ENCODE data around the gene USP22.

GRCh38 chr17:21061158-21061835 lies 18.5 kb upstream of the USP22 start:
- TF ChIP-seq POLR2AphosphoS5 (IDR thresholded peaks at IDR 0.05; ENCODE audit: low read depth, low read length) (no peak), CTCF (IDR thresholded peaks at IDR 0.05; ENCODE audit: control extremely low read depth in 1 of 3, insufficient read depth in 1 of 3, low read depth in 1 of 3, low read length in 3 of 3) (no peak), TAF7 (optimal IDR thresholded peaks at IDR 0.05; ENCODE audit: borderline replicate concordance, low read depth, low read length) (no peak), RBBP5 (IDR thresholded peaks at IDR 0.05; ENCODE audit: borderline replicate concordance, low read depth, low read length) (no peak), MAX (IDR thresholded peaks at IDR 0.05) (no peak), EZH2 (IDR thresholded peaks at IDR 0.05; ENCODE audit: low read depth, low read length, severe bottlenecking) (no peak), RAD21 (IDR thresholded peaks at IDR 0.05 in 1 of 2, conservative IDR thresholded peaks at IDR 0.05 in 1 of 2; ENCODE audit: low read depth in 2 of 2, low read length in 2 of 2) (no peak)

Measured in H1 (cell line).